GM12878 (cell line): ENCODE data around the gene RPUSD1. TPM values are rescaled to one million over a fixed set of nuclear protein-coding genes. Genes with fewer than 3 reads are reported as not detected.

ENCODE experiments used
- ATAC-seq: fragments of 200-7000 bp; cut with Tn5 transposase; 3 replicates; pipeline ENCODE4 v1.9.1; 2020; ENCODE audit warnings: mild to moderate bottlenecking, moderate library complexity
- BruUV-seq: library from RNA; stranded (reverse); fragments of 400-500 nt; replicated peaks from 2 replicates; lab custom pipeline; 2021; lab: Mats Ljungman, UMichigan
- CTCF ChIA-PET: fragments of 300-600 bp; sonication (Branson Sonifier 250); formaldehyde crosslinking; extraction: SDS; loops from one replicate; lab custom pipeline; 2021; ENCODE audit warnings: inconsistent platforms; lab: Yijun Ruan, JAX
- POLR2A ChIA-PET: fragments of 350-600 bp; formaldehyde crosslinking; extraction: SDS; loops from one replicate; lab custom pipeline; 2021; ENCODE audit warnings: inconsistent platforms; lab: Charles Lee
- RAD21 ChIA-PET: fragments of 300-600 bp; sonication (Branson Sonifier 250); formaldehyde crosslinking; loops from one replicate; lab custom pipeline; 2023; ENCODE audit warnings: antibody characterized with exemption; ENCODE audit not compliant: unreplicated experiment; lab: Charles Lee
- SMC1A ChIA-PET: fragments of 300-600 bp; sonication (Branson Sonifier 250); formaldehyde crosslinking; loops from one replicate; lab custom pipeline; 2023; ENCODE audit not compliant: unreplicated experiment, uncharacterized antibody; lab: Charles Lee
- DNase-seq: peaks from one replicate; pipeline ENCODE4 v3.0.0-alpha.2; 2011; ENCODE audit warnings: low read depth, low spot score
- FAIRE-seq: peaks from 3 replicates; lab custom pipeline; 2011; peaks lifted over from hg19 to GRCh38; lab: Jason Lieb, UNC
- H2AFZ ChIP-seq: 2 replicates; pipeline ENCODE4 v1.6.0; 2011; ENCODE audit warnings: low read depth, low read length, control low read depth; ENCODE audit not compliant: control insufficient read depth
- H3K27ac ChIP-seq: 2 replicates; pipeline ENCODE4 v1.5.1; 2011; ENCODE audit warnings: control low read depth; ENCODE audit not compliant: control insufficient read depth, insufficient read depth
- H3K27me3 ChIP-seq, 2 experiments: replicated peaks in 1 of 2; 2 replicates each; pipeline versions ENCODE4 v1.6.0 to v1.6.1; 2011; ENCODE audit warnings: low read length in 1 of 2; ENCODE audit not compliant: control insufficient read depth in 2 of 2, insufficient read depth in 2 of 2
- H3K36me3 ChIP-seq, 2 experiments: 2 replicates each; pipeline ENCODE4 v1.5.1; 2011; ENCODE audit warnings: low read length in 1 of 2; ENCODE audit not compliant: control insufficient read depth in 2 of 2, insufficient read depth in 2 of 2
- H3K4me1 ChIP-seq: 2 replicates; pipeline ENCODE4 v1.6.1; 2011; ENCODE audit warnings: mild to moderate bottlenecking, low read length, moderate library complexity, mixed read lengths; ENCODE audit not compliant: control insufficient read depth, insufficient read depth
- H3K4me2 ChIP-seq: 2 replicates; pipeline ENCODE4 v1.6.0; 2011; ENCODE audit warnings: control low read depth; ENCODE audit not compliant: control insufficient read depth, insufficient read depth
- H3K4me3 ChIP-seq: fragments of 200-600 bp; sonication (generic); 2 replicates; pipeline ENCODE4 v1.5.1; 2016
- H3K79me2 ChIP-seq: 2 replicates; pipeline ENCODE4 v1.6.0; 2011; ENCODE audit warnings: low read length; ENCODE audit not compliant: control insufficient read depth, insufficient read depth
- H3K9ac ChIP-seq: 2 replicates; pipeline ENCODE4 v1.8.0; 2011; ENCODE audit warnings: low read length, control low read depth, mixed read lengths; ENCODE audit not compliant: control insufficient read depth, insufficient read depth
- H3K9me3 ChIP-seq: replicated peaks from 3 replicates; pipeline ENCODE4 v1.5.1; 2011; ENCODE audit warnings: mild to moderate bottlenecking, low read length; ENCODE audit not compliant: control insufficient read depth, insufficient read depth
- H4K20me1 ChIP-seq: 2 replicates; pipeline ENCODE4 v1.6.0; 2011; ENCODE audit not compliant: control insufficient read depth, insufficient read depth
- FOS ChIP-seq: IDR thresholded peaks from 3 replicates; pipeline ENCODE4 v1.6.1; 2011; ENCODE audit warnings: borderline replicate concordance; ENCODE audit not compliant: insufficient read length; ENCODE audit errors: extremely low read depth
- TBL1XR1 ChIP-seq: IDR thresholded peaks from 2 replicates; pipeline ENCODE4 v1.6.1; 2012; ENCODE audit warnings: low read depth, low read length, improper control_type of control experiment
- ZNF24 ChIP-seq: fragments of 450-650 bp; IDR thresholded peaks from 2 replicates; pipeline ENCODE4 v1.6.1; 2017; ENCODE audit warnings: antibody characterized with exemption, mild to moderate bottlenecking
- WGBS: methylation state at CpG from one replicate; pipeline ENCODE4 v1.1.6; 2016; ENCODE audit warnings: low lambda C conversion rate; ENCODE audit not compliant: insufficient replicate concordance, insufficient coverage; ENCODE audit errors: missing lambda C conversion rate; 5-methylcytosine and 5-hydroxymethylcytosine counted together
- in situ Hi-C: fragments of 300-500 bp; cut with MboI; formaldehyde crosslinking; loops from 9 replicates; pipeline ENCODE4 v1.14.3; 2018; ENCODE audit warnings: mixed read lengths
- intact Hi-C: fragments of 100-400 bp; cut with micrococcal nuclease; formaldehyde crosslinking; loops from one replicate; pipeline ENCODE4 v1.14.2; 2022; ENCODE audit not compliant: unreplicated experiment
- polyA plus RNA-seq, 11 experiments: library from polyadenylated mRNA; depleted of rRNA in 4 of 11; unstranded in 6 of 11; stranded (reverse) in 5 of 11; fragments of >200 nt; fragmentation: Nextera tagmentation in 4 of 11; fragmentation: Illumina TruSeq in 1 of 11; extraction: Ambion mirVana in 4 of 11; extraction: Trizol in 1 of 11; gene quantifications; 1 replicate in 1 of 11; 2 replicates in 10 of 11; pipeline versions ENCODE4 v1.2.1 to v1.2.3, GENCODE V29; 2011 to 2016; ENCODE audit warnings: inconsistent platforms in 2 of 11, missing spikeins in 2 of 11, low read depth in 1 of 11
- total RNA-seq, 4 experiments: library from RNA; depleted of rRNA in 3 of 4; stranded (reverse); fragments of >200 nt in 3 of 4; fragmentation: Illumina TruSeq in 1 of 4; extraction: Trizol in 1 of 4; gene quantifications; 2 replicates each; pipeline versions ENCODE4 v1.2.1 to v1.2.3, GENCODE V29; 2013 to 2021

Gene RPUSD1
- total and polyA plus RNA-seq, 10 of the 15 experiments (the other 5 are each of a cell fraction or from before 2014, with no cell fraction given), result 0.55 to 49.9 (median 21.1) TPM

DNA sequence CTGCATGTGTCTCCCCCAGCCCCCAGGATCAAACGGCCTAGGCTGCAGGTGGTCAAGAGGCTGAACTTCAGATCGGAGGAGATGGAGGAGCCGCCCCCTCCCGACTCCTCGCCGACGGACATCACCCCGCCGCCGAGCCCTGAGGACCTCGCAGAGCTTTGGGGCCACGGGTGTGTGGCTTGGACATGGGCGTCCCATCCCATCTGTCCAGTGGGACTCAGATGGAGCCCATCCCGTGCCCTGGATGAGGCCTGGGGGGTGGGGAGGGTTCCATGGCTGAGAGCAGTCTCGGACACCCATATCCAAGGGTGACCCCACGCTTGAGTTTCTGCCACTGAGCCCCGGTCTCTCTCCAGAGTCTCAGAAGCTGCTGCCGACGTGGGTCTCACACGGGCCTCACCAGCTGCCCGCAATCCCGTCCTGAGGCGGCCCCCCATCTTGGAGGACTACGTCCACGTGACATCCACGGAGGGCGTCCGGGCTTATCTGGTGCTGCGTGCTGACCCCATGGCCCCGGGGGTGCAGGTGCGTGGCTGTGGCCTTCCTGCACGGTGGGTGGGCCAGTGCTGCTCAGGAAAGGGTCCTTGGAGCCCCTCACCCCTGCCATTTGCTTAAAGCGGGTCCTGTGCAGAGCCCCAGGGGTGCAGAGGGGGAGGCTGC is 1.1 kb upstream of the RPUSD1 start:
- no peak for DNase-seq
- ChIA-PET POLR2A (interaction anchor here (1.2 to 1.5 kb wide), 2 partner anchors 18 to 917 kb away, joined by 3 read pairs; partner anchors contain the start of gene MAPK8IP3), RAD21 (no interaction called here), SMC1A (interaction anchor here (1.5 kb wide), 1 partner anchor 77 kb away, joined by 5 read pairs; no protein-coding TSS in a partner anchor), CTCF (interaction anchor here (5.2 kb wide), 1 partner anchor 77 kb away, joined by 32 read pairs; no protein-coding TSS in a partner anchor)
- no peak overlapping the region for H2AFZ ChIP-seq
- in situ Hi-C loops, result loop anchor here (5.0 kb wide), 2 partner anchors 47 to 77 kb away; partner anchors contain the start of gene CIAO3
- H3K9ac ChIP-seq, result peak overlapping the region; percentile 86
- H3K79me2 ChIP-seq, result peaks cover 24% of the 10 kb centered on the region
- H3K4me3 ChIP-seq, result peak overlapping the region; percentile 84
- no peaks in the 10 kb centered on the region for H4K20me1 ChIP-seq
- WGBS, result 72% methylated on average over 33 of the region's 33 CpGs
- intact Hi-C loops, result loop anchor here (5.0 kb wide), 1 partner anchor 47 kb away; the partner anchor contains the start of gene CIAO3
- H3K27me3 ChIP-seq, result no peaks in the 10 kb centered on the region
- BruUV-seq, result no TSS peak
- H3K4me2 ChIP-seq, result peak overlapping the region; percentile 24
- peaks cover 9% of the 10 kb centered on the region for H3K4me1 ChIP-seq
- peaks cover 0 to 21% of the 10 kb centered on the region in 2 experiments; a peak in 2 of 4 replicates for H3K36me3 ChIP-seq
- FAIRE-seq, result no peak
- no peaks in the 10 kb centered on the region for H3K9me3 ChIP-seq
- TF ChIP-seq ZNF24 (no peak), TBL1XR1 (no peak), FOS (no peak)
- ATAC-seq, result no peak
- H3K27ac ChIP-seq, result no peak overlapping the region
